ENCODE results near the gene ARMC8.
"Not testable (repeated sequence)": the region's sequence is repeated elsewhere in the genome, so short reads cannot be mapped to it uniquely, and the experiment has no call there.

ARMC8 gene

GRCh38 chr3:138187296-138188012 is at the start of gene ARMC8:
Gene ARMC8 (plus strand): TSS chr3:138187301. CDS start chr3:138187555, 254 bp downstream.
- FAIRE-seq: no peak

GRCh38 chr3:138137861-138138260 is 49.2 kb upstream of the ARMC8 start:
- DNase-seq (ENCODE audit: insufficient read length, low spot score) (no peak), FAIRE-seq (no peak)
- TF ChIP-seq POLR2A (IDR thresholded peaks at IDR 0.05; ENCODE audit: low read depth, low read length): no peak

More at GRCh38 chr3:138187296-138188012, at the start of gene ARMC8:
- 0 out of 2 replicates have a peak, but pooled peaks have one; percentile 36 for TF ChIP-seq POLR2A (IDR thresholded peaks at IDR 0.05; ENCODE audit: low read depth, low read length)
- peak; percentile 35 for DNase-seq (ENCODE audit: insufficient read length, low spot score)

GRCh38 chr3:138139691-138140090 is 47.4 kb upstream of the ARMC8 start:
- TF ChIP-seq POLR2A (IDR thresholded peaks at IDR 0.05; ENCODE audit: low read depth, low read length): no peak
- FAIRE-seq (no peak), DNase-seq (ENCODE audit: insufficient read length, low spot score) (no peak)

- DNase-seq (ENCODE audit: insufficient read length, low spot score): no peak
- no peak for FAIRE-seq
- no peak for TF ChIP-seq POLR2A (IDR thresholded peaks at IDR 0.05; ENCODE audit: low read depth, low read length)
Measured at GRCh38 chr3:138140940-138141339, 46.2 kb upstream of the ARMC8 start.

GRCh38 chr3:138142181-138142580 is 44.9 kb upstream of the ARMC8 start:
- FAIRE-seq; DNase-seq (ENCODE audit: insufficient read length, low spot score): not testable (repeated sequence)

GRCh38 chr3:138148503-138148902 is 38.6 kb upstream of the ARMC8 start:
- no peak for FAIRE-seq
- TF ChIP-seq POLR2A (IDR thresholded peaks at IDR 0.05; ENCODE audit: low read depth, low read length): no peak
- DNase-seq (ENCODE audit: insufficient read length, low spot score): no peak

- FAIRE-seq (no peak), DNase-seq (ENCODE audit: insufficient read length, low spot score) (no peak)
- TF ChIP-seq POLR2A (IDR thresholded peaks at IDR 0.05; ENCODE audit: low read depth, low read length): no peak
Measured at GRCh38 chr3:138154534-138154933, 32.6 kb upstream of the ARMC8 start.

- no peak for FAIRE-seq
- TF ChIP-seq POLR2A (IDR thresholded peaks at IDR 0.05; ENCODE audit: low read depth, low read length): no peak
- no peak for DNase-seq (ENCODE audit: insufficient read length, low spot score)
Measured at GRCh38 chr3:138157743-138158142, 29.4 kb upstream of the ARMC8 start.

GRCh38 chr3:138165061-138165460 is 22.0 kb upstream of the ARMC8 start:
- DNase-seq (ENCODE audit: insufficient read length, low spot score) (no peak), FAIRE-seq (no peak)
- TF ChIP-seq POLR2A (IDR thresholded peaks at IDR 0.05; ENCODE audit: low read depth, low read length): no peak

GRCh38 chr3:138172625-138173024 is 14.5 kb upstream of the ARMC8 start:
- no peak for TF ChIP-seq POLR2A (IDR thresholded peaks at IDR 0.05; ENCODE audit: low read depth, low read length)
- DNase-seq (ENCODE audit: insufficient read length, low spot score) (no peak), FAIRE-seq (no peak)

GRCh38 chr3:138173769-138174420 is 13.2 kb upstream of the ARMC8 start:
- no peak for TF ChIP-seq POLR2A (IDR thresholded peaks at IDR 0.05; ENCODE audit: low read depth, low read length)
- FAIRE-seq (peak; percentile 92), DNase-seq (ENCODE audit: insufficient read length, low spot score) (no peak)

GRCh38 chr3:138174421-138175131 is 12.5 kb upstream of the ARMC8 start, which contains the start of gene DBR1:
Gene DBR1 (minus strand): TSS chr3:138174921. CDS start chr3:138174795, 126 bp downstream.
- peak; percentile 65 for DNase-seq (ENCODE audit: insufficient read length, low spot score)
- FAIRE-seq: no peak
- peak; percentile 95 for TF ChIP-seq POLR2A (IDR thresholded peaks at IDR 0.05; ENCODE audit: low read depth, low read length)

- TF ChIP-seq POLR2A (IDR thresholded peaks at IDR 0.05; ENCODE audit: low read depth, low read length): no peak
- FAIRE-seq (peak; percentile 97), DNase-seq (ENCODE audit: insufficient read length, low spot score) (no peak)
Measured at GRCh38 chr3:138180375-138181029, 6.6 kb upstream of the ARMC8 start.

- DNase-seq (ENCODE audit: insufficient read length, low spot score): no peak
- no peak for TF ChIP-seq POLR2A (IDR thresholded peaks at IDR 0.05; ENCODE audit: low read depth, low read length)
- peak; percentile 61 for FAIRE-seq
Measured at GRCh38 chr3:138184994-138185393, 2.1 kb upstream of the ARMC8 start.

All from H54 (cell line).